ENCODE data around the gene SMC5.
"Not testable (repeated sequence)": the region's sequence is repeated elsewhere in the genome, so short reads cannot be mapped to it uniquely, and the experiment has no call there.

SMC5 gene

DNA sequence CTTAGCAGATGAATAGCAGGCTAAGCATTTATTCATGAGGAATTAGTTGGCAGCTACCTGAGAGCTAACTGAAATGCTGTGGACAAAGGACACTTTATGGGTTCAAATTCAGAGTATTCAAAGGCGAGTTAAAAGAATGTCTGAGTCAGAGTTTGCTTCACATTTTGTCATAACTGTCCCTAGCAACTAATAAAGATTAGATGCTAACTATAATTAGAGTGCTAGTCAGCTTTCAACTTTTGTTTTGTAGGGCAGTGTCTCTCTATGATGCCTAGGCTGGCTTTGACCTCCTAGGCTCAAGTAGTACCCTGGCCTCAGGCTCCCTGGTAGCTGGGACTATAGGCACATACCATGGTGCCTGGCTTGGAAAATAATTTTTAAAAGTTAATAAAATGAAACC, 4.6 kb downstream of the SMC5 start:
- DNase-seq (ENCODE audit: low read depth): no peak

DNA sequence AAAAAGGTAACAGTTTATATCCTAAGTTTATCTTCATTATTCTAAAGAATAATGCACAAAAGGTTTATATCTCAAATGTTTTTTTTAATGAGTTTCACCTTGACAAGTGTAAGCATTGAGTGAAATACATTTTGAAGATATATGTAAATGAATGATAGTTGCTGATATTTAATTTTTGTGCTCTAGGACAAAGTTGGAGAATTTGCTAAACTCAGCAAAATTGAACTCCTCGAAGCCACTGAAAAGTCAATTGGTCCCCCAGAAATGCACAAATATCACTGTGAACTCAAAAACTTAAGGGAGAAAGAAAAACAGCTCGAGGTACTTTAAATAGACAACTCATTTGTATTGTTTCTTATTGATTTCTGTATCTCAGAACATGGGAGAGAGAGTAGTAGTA, 19.5 kb downstream of the SMC5 start:
- DNase-seq (ENCODE audit: low read depth): no peak

DNA sequence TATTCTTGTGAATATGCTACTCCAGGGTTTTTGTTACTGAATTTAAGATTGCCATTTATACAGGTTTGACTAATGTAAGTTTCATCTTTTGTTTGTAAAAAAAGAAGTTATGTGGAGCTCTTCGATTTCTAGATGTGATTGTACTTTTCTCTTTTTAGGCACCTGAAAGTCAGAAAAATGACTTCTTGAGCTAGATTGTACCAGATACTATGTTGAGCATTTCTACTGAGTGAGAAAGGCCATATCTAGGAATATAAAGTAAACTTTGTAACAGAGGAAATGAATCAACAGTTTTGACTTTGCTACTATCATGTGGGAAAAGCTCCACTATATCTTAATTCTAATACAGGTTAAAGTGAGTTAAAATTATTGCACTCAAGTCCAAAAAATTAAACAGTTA, 25.1 kb downstream of the SMC5 start:
- DNase-seq (ENCODE audit: low read depth): no peak

DNA sequence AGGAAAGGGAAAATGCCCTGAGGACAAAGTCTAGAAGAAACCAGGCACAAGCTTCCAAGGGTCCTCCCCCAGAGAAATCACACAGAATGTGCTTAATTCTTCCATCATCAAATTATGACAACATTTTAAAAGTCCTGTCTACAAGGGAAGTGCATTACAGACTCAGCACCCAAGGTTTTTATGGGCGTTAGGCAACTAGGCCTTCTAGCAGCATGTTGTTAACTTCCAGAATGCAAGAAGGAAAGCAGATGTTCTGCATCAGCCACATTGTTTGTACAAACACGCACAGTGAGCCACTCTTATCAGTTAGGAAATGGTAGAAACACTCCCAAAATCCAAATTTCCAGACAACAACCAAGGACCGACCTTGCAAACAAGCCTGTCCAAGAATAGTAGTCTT, 26.5 kb downstream of the SMC5 start:
- peak; percentile 49 for DNase-seq (ENCODE audit: low read depth)

DNA sequence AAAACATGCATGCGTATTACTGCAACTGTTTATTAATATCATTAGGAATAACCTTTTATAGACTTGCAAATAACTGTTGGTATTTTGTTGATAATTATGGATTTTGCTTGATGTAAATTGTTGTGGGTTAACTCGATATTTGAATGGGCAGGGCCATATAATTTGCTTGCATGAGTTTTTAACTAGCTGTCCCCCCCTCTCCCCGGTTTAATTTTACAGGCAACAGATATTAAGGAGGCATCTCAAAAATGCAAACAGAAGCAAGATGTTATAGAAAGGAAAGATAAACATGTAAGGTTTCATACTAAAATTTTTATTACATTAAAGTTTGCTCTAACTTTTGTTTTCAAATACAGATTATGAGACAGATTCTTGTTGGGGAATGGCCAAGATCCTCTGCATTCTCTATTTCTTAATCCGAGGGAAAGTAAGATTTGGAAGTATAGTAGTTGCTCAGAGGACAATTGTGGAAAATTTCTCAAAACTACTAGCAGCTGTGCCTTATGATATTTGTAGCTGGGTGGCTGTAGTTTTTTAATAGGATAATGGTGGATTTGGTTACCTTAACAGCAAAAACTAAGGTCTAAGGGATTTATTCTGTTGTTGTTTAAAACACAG, 27.3 kb downstream of the SMC5 start:
- no peak for DNase-seq (ENCODE audit: low read depth)

DNA sequence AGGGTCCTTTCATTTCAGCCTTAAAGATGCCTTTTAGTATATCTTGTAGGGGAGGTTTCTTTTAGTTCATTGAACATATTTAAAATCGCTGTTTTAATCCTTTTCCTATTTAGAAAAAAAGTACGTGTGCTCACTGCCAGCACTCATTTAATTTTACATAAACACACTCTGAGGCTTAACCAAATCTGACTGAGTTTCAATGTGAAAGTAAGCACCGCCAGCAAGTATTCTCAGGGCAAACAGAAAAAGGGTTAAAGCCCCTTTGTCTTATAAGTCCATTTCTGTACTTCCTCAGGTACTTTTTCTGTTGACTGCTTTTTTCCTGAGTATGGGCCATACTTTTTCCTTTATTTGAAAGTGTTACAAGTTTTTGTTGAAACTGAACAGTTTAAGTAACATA, 31.8 kb downstream of the SMC5 start:
- no peak for DNase-seq (ENCODE audit: low read depth)

DNA sequence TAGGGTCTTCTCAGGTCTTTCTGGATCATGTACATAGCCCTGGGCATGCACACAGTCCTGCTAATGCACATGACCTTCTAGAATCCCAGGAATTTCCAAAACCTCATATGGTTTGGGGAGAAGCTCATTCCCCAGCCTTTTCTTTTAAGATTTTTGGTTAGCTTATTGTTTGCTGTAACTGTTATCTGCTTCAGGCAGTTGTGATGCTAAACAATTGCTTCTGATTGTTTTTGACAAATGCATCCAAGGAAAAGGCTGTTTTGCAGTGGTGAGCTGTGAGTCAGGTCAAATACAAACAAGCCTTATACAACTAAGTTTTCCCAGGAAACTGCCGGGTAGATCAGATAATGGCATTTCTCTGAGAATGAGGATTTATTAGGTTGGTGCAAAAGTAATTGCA, 32.7 kb downstream of the SMC5 start:
- DNase-seq (ENCODE audit: low read depth): no peak

DNA sequence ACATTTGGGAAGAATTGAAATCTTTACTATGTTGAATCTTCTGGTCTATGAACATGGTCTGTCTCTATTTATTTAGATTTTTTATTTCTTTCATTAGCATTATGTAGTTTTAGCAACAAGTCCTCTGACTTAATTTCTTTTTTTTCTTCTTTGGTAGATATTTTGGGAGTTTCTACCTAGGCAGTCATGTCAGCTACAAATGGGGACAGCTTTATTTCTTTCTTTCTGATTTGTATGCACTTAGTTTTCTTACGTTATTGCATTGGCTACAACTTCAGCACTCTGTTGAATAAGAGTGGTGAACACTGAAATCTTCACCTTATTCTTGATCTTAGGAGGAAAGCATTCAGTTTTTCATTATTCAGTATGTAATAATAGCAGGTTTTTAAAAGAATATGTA, 33.5 kb downstream of the SMC5 start:
- DNase-seq (ENCODE audit: low read depth): no peak

DNA sequence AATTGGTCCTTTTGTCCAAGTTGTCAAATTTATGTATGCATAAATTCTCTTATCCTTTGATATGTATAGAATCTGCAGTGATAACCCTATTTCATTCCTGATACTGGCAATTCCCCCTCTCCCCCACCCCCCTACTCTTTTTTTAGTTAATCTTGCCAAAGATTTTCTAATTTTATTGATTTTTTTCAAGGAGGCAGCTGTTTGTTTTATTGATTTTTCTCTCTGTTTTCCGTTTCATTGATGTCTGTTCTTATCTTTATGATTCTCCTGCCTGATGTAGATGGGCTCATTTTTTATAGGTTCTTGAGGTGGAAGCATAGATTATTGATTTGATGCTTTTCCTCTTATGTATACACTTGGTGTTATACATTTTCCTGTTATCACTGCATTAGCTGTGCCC, 34.4 kb downstream of the SMC5 start:
- no peak for DNase-seq (ENCODE audit: low read depth)

DNA sequence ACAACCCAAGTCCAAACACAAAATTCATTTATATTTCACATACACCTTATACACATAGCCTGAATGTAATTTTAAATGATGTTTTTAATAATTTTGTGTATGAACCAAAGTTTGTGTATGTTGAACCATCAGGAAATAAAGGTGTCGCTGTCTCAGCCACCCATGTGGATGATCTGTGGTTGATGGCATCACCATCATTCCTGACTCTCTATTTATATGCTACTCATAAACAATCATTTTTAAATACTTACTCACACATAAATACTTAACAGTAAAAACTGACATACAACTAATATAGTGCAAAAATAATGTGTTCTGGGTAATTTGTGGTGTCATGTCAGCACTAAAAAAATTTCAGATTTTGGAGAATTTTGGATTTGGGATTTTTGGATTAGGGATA, 38.4 kb downstream of the SMC5 start:
- no peak for DNase-seq (ENCODE audit: low read depth)

DNA sequence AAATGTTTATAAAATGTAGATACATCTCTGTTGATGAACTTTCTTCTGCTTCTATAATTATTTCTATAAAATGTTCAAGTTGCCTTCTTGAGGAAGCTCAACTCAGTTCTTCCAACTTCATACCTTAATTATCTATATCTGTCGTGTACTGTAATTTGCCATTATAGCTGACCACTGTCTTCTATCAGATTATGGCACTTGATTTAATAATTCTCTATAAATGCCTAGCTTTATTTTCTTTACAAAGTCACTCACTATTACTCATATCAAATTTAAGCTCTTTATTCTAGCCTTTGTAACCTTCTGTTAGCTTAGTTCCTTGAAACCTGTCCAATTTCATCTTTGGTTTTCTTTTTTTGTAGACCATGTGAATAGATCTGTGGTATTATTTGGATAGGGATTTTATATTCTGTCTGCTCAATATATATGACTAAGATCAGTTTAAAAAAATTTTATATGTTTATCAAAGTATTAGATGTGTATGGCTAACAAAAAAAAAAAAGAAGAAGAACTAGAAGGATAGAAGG, 39.5 kb downstream of the SMC5 start:
- no peak for DNase-seq (ENCODE audit: low read depth)

DNA sequence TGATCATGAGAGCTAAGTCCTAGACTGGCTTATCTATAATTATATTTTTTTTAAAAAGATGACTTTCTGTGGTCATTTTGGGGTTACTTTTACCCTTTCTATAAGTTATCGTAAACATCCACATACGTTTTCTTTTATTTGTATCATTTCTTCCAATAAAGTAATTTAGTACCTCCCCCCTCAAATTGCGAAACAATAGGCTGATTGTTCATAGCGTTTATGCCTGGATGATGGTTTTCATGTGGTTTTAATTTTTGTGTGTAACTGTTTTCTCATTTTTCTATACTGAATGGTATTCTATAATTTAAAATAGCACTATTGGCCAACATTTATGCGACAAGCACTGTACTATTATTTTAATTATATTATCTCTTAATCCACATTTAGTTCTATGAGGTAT, 44.5 kb downstream of the SMC5 start:
- peak; percentile 59 for DNase-seq (ENCODE audit: low read depth)

DNA sequence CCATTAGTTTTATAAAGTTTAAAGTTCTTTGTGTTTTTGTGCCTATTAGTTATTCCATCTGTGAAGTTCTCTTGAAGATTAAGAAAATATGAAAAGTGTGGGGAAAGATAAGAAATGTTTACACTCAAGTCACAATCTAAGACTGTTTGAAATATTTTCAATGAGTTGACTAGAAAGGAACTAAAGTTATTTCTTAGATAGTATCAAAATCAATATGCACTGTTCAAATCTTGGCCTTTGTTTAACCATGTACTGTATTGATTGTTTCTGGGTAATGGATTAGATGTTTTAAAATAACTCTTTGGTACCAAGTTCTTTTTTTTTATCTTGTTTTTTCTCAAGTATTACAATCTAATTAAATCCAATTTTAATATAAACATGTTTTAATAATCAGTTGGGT, 46.0 kb downstream of the SMC5 start:
- no peak for DNase-seq (ENCODE audit: low read depth)

DNA sequence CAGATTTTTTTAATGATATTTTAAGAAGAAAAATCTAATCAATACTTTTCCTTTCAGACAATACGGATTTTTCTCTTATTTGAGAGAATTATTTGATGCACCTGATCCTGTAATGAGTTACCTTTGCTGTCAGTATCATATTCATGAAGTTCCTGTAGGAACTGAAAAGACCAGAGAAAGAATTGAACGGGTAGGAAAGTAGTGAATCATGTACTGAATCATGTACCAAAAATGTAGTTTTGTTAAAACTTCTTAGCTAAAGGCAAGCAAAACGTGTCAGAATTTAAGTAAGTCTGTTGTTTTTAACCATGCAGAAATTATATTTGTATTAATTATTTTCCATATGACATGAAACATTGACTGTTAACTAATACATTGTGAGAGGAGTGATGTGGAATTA, 56.6 kb downstream of the SMC5 start:
- no peak for DNase-seq (ENCODE audit: low read depth)

DNA sequence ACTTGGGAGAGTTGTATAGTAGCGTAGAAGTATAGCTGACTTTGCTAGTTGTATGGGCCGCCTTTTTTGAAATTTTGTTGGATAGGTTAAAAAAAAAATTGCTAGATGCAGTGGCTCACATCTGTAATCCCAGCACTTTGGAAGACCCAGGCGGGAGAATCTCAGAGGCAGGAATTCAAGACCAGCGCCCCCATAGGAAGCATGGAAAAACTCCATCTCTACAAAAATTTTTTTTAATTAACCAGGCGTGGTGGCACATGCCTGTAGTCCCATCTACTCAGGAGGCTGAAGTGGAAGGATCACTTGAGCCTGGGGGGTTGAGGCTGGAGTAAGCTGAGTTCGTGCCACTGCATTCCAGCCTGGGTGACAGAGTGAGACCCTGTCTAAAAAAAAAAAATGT, 59.2 kb downstream of the SMC5 start:
- no peak for DNase-seq (ENCODE audit: low read depth)

DNA sequence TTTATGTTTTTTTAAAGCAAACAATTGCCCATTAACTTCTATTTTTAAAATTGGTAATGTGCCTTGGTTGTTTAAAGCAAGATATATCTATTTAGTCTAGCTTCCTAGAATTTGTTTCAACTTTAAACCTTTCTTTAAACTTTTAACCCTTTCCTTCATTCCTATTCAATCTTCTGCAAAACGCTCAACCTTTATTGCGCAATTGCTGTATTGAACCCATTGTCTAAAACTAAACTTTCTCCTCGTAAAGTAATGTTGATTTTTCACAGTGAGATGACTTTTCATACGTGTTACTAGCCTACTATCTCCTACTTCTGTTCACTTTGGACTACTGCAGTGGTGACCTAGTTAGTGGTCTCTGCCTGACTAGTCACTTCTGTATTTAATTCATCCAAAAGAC, 63.3 kb downstream of the SMC5 start:
- no peak for DNase-seq (ENCODE audit: low read depth)

DNA sequence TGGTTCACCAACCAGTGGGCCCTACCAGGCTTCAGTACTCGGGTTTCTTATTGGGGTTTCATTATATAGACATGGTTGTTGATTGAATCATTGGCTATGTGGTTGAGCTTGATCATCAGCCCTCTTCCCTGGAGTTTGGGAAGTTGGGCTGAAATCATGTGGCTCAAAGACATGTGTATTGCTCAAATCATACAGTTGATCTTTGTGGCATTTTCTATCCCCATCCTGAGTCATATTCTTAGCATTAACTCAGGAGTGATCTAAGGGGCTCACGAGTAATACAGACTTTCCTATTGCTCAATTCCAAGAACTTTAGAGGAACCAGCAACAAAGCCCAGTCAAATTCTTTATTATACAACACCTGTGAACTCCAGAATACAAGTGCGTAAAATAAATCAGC, 66.2 kb downstream of the SMC5 start:
- DNase-seq (ENCODE audit: low read depth): peak; percentile 57

DNA sequence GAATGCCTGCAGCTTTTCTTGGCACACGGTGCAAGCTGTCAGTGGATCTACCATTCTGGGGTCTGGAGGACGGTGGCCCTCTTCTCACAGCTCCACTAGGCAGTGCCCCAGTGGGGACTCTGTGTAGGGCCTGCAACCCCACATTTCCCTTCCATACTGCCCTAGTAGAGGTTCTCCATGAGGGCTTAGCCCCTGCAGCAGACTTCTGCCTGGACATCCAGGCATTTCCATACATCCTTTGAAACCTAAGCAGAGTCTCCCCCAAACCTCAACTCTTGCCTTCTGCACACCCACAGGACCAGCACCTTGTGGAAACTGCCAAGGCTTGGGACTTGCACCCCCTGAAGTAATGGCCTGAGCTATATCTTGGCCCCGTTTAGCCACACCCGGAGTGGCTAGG, 69.8 kb downstream of the SMC5 start:
- not testable (repeated sequence) for DNase-seq (ENCODE audit: low read depth)

DNA sequence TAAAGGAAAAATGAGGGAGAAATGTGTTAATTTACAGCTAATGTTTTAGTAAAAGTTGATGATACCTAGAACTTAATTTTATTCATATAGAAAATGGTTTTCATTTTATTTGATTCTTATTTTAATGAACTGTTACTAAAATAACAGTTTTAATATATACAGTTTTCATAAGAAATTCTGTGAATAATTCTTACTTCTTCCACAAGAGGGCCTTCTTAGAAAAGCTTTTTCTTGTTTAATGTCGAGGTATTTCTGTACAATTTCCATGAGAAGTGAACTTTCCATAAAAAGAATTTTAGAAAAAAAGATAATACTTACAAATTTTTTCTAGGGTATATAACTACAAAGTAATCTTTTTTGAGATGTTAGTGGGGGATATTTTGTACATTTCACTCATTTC, 81.8 kb downstream of the SMC5 start:
- DNase-seq (ENCODE audit: low read depth): peak; percentile 23

DNA sequence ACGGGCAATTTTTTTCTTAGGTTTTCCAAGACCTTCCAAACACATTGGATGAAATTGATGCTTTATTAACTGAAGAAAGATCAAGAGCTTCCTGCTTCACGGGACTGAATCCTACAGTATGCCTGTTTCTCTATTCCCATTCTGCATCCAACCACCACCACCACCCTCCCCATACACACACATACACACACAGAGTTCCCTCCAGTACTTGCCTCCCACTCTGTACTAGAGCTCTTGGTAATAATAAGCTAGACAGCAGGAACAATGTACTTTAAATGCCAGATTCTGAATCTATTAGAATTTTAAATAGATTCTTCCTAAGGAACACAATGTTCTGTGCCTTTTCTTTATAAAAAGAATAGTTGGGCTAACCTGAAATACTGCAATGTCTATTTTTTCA, 88.3 kb downstream of the SMC5 start:
- no peak for DNase-seq (ENCODE audit: low read depth)

DNA sequence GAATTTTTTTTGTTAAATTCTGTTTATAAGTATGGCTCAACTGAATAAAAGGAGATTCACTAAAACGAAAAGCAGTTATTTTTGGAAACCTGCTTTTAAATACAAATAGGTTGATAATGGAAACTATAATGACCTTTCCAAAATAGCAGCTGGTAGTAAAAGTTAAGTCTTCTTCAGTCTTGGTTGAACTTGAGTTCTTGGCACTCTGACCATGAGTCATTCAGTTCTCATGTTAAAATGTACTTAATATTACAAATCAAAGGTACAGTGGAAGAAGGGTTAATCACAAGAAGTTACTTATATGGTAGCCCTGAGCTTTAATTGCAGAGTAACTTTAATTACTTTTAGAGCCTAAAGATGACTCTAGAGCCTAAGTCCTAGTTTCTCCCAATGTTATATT, 93.6 kb downstream of the SMC5 start:
- DNase-seq (ENCODE audit: low read depth): peak; percentile 26

DNA sequence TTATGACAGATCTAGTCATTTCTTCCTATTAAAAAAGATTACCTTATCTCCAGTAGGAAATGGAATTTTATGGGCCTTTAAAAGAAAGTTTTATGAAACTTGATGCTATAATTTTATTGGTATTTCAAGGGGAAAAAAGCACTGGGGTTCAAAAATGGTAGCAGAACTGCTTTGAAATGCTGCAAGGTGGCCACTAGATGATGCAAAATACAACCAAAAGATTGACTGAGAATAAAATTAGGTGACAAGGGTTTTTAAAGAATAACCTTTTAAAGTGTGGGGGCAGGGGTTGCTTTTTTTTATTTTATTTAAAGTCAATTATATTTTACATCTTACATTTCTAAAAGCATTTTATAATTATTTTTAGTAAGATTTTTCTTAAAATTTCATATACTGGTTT, 94.0 kb downstream of the SMC5 start:
- DNase-seq (ENCODE audit: low read depth): no peak

DNA sequence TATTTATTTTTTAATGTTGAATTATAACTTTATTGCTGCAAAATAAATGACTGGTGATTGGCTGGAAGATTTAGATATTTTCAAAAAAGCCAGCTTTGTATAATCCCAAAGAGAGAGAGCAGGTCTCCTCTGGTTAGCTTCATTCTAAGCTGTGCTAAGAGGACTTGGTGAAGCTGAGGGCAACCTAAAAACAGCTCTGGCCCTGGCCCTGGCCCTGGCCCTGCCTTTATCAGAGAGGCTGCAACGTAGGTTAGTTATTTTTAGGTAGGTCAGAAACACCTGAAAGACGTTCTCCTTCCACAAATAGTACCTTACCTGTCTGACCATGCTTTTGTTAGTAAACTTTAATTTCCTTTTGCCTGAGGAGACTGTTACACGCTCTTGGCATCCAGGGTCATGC, 97.0 kb downstream of the SMC5 start:
- DNase-seq (ENCODE audit: low read depth): no peak

DNA sequence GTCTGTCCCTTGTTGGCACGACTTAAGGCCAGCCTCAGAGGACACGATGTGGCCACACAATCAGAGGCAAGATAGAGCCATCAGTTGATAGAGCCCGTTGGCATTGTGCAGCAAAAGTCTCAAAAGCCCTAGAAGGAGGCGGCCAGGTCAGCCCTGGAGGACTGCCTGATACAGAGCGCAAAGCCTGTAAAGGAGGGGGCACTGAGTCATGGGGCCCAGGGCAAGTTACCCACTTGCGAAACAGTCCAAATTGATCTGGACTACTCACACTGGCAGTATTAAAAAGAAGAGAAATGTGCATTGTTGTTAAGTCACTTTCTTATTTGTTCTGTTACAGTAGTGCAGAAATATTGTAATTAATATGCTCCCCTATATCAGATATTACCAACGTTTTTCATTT, 104.2 kb downstream of the SMC5 start:
- peak; percentile 47 for DNase-seq (ENCODE audit: low read depth)

DNA sequence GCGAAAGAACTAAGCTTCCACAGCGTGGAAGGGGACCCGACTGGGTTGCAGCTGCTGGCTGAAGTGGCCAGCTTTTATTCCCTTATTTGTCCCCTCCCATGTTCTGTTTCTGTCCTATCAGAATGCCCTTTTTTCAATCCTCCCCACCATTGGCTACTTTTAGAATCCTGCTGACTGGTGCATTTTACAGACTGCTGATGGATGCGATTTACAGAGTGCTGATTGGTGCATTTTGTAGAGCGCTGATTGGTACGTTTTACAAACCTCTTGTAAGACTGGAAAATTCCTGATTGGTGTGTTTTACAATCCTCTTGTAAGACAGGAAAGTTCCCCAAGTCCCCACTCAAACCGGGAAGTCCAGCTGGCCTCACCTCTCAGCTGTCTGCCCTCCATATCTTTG, 105.0 kb downstream of the SMC5 start:
- DNase-seq (ENCODE audit: low read depth): no peak

Measured in fibroblast of gingiva (primary cell).